ENCODE results near the gene MET.
A peak's percentile ranks its signal among the peaks of the same experiment; 100 is the strongest.
"Not testable (repeated sequence)": the region's sequence is repeated elsewhere in the genome, so short reads cannot be mapped to it uniquely, and the experiment has no call there.

MET gene
- long read RNA-seq, donor 1, full-length matches to known transcripts: 3 of 3 reads
- long read RNA-seq, donor 1, partial matches to known transcripts: 0 of 3 reads
- long read RNA-seq, donor 1, other reads (novel, unspliced or antisense): 0 of 3 reads
- long read RNA-seq, donor 2, partial matches to known transcripts: 7 of 9 reads
- long read RNA-seq, donor 2, other reads (novel, unspliced or antisense): 0 of 9 reads
- long read RNA-seq, donor 3, full-length matches to known transcripts: 1 of 11 reads
- long read RNA-seq, donor 3, partial matches to known transcripts: 10 of 11 reads
- long read RNA-seq, donor 3, other reads (novel, unspliced or antisense): 0 of 11 reads
- long read RNA-seq, donor 4, partial matches to known transcripts: 18 of 19 reads
- long read RNA-seq, donor 4, other reads (novel, unspliced or antisense): 0 of 19 reads
- long read RNA-seq, donor 5: 0 reads
- long read RNA-seq, donor 6, partial matches to known transcripts: 43 of 43 reads
- long read RNA-seq, donor 6, other reads (novel, unspliced or antisense): 0 of 43 reads
- long read RNA-seq, donor 7, partial matches to known transcripts: 38 of 39 reads
- long read RNA-seq, donor 7, other reads (novel, unspliced or antisense): 0 of 39 reads
- long read RNA-seq, donor 8, partial matches to known transcripts: 5 of 5 reads
- long read RNA-seq, donor 8, other reads (novel, unspliced or antisense): 0 of 5 reads

DNA sequence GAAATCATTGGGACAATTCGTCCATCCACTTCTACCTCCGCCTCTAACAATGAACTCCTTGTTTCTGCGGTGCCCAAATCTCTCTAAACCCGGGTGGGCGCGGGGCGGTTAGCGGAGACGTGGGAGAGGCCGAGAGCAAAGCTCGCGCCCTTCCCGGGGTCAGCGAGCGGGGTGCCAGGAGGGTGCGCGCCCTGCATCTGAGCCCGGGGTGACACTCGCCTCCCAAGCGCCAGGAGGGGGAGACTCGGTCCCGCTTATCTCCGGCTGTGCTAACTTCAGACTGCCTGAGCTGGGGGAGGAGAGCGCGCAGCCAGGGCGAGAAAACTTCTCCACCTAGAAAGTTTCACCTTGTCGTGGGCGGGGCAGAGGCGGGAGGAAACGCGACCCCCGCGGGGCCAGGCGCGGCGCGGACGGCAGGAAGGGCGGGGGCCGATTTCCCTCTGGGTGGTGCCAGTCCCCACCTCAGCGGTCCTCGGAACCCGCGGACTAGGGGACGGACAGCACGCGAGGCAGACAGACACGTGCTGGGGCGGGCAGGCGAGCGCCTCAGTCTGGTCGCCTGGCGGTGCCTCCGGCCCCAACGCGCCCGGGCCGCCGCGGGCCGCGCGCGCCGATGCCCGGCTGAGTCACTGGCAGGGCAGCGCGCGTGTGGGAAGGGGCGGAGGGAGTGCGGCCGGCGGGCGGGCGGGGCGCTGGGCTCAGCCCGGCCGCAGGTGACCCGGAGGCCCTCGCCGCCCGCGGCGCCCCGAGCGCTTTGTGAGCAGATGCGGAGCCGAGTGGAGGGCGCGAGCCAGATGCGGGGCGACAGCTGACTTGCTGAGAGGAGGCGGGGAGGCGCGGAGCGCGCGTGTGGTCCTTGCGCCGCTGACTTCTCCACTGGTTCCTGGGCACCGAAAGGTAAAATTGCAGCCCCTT is at the start of gene MET:
TSS of gene MET (plus strand) at position 516 of the 915 bp plus-strand sequence. CDS start 26,889 bp downstream, outside the sequence.
- peak; percentile 86 for DNase-seq

DNA sequence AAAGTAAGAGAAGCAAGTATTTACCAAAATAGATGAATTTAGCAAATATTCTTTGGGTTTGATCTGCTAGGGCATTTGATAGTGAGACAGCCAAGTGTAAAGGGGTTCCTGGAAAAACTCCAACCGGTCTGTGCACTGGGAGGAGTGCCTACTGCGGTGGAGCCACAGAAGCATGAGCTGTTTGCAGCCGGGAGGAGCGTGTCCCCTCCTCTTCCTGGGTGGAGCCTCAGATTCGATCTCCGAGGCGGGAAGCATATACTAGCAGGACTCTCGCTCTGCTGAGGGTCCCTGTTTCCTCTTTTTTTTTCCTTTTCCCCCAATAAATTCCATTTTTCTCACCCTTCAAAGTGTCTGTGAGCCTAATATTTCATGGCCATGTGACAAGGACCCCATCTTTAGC is 45.1 kb upstream of the MET start:
- no peak for DNase-seq

DNA sequence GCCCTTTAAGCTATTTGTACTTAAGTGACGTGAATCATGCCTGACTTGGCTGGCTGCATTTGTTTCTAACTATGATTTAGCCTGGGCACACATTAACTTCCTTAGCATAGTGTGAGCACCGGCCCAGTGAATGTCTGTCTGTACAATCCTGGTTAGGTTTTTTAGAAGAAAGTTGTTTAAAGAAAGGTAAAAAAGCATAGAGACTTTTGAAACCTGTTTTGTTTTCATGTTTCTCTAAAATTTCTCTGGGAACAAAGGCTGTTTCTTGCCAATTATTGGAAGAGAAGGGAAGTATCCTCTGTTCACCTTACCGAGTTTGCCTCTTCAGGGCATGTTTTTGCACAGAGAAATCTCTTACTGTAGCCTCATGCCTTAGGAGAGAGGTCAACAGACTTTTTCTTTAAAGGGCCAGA is 42.9 kb upstream of the MET start:
- peak; percentile 49 for DNase-seq

DNA sequence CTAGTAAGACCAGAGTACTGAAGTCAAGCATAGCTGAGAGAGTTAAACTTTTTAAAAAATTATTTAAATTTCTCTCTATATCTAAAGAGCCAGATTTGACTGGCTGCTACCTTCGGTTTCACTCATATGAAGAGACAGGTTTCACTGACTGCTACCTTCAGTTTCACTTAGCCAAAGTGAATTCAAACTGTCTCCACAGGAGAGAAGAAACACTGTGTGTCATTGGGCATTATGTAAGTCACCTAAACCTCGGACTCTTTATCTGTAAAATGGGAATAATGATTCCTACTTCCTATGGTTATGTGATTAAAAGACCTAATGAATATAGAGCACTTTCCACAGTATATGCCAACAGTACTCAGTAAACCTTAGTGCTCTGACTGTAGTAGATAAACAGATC is 41.6 kb upstream of the MET start:
- DNase-seq: no peak

DNA sequence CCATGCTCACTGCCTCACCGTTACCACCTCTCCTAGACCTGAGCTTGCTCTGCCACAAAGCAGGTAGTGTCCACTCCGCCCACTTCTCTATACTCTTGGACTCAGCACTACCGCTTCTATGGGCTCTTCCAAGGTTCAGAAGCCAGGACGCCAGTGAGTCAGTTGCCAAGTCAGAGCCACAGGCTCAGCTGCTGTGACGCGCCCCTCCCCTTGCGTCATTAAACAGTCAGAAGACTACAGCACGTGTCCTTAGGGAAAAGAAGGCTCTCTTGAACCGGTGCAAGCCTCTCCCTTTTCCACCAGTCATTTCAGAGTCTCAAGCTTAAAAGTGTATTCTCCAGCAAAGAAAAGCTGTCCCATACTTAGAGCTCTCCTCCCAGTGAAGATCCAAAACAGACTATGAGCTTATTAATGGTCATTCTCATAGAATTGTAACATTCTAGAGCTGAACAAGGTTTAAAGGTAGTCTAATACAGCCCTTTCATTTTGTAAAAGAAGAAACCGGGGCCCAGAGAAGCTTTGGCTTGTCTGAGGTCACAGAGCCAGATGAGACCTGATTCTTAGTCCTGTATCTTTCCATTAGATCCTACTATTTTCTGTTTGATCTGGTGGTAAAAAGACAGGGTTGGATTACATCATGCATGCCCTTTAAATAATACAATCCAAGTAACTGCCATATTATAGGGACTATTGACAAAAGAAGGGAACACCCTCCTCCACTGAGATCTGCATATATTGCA is 40.9 kb upstream of the MET start:
- DNase-seq: no peak

DNA sequence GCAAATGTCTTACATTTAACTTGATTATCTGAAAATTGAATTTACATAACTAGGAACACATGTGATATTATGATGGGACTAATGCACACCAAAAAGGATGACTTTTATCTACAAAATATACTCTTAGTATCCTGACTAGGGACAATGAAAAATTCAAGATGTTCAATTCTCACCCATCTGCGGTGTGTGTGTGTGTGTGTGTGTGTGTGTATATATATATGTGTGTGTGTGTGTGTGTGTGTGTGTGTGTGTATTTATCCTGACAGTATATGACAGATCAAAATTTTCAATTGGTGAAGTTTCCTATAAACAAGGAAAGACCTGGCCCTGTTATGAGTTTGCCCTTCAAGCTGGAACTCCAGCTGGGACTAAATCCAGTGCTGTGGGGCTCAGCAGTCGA is 40.3 kb upstream of the MET start:
- no peak for DNase-seq

DNA sequence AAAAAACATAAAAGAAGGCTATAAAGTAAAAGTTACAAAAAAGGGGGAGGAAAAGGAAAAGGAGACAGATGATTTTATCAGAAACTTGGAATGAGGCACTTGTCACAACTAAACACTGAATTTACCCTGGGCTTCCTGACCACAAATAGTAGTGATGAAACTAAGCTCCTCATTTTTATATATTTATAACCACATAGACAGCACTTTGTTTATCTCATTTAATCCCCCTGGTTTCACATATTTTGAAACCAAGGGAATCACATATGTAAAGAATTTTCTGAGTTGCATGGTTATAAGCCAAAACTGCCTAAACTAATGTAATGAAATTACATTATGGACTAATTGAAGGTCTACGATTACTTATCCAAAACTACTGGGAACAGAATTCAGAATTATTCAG is 39.6 kb upstream of the MET start:
- no peak for DNase-seq

DNA sequence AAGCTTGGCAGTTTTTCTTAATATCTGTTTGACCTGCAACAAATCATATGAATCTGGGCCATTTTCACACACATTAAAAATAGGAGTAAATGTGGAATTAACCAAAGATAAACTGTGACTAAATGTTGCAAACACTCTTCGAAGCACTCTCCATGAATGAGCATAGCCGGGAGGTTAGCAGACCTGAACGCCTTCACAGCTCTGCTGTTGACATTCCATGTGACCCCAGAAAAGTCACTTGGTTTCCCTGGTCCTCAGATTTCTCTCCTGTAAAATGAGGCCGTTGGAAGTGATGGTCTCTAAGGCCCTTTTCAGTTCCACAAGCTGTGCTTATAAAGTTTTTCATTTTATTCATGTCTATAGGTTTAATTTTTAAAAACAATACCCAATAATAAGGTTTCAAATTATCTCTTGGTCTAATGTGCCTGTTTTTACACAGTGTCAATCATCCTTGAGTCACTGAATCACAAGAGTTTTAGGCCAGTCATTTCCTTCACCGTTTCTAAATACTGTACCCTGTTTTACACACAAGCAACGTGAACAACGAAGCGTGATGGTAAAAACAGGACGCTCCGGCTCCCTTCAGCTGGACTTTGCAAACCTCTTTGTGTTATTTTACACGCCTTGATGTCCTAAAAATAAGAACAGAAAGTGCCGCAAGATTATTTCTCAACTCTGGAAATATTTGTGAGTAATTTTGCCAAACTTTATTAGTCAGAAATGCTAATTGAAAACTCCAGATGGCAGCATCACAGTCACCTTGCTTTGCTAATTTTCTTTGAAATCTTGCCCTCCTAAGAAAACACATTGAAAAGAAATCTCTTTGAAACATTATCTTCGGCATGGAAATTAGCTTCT is 38.6 kb upstream of the MET start:
- DNase-seq: no peak

DNA sequence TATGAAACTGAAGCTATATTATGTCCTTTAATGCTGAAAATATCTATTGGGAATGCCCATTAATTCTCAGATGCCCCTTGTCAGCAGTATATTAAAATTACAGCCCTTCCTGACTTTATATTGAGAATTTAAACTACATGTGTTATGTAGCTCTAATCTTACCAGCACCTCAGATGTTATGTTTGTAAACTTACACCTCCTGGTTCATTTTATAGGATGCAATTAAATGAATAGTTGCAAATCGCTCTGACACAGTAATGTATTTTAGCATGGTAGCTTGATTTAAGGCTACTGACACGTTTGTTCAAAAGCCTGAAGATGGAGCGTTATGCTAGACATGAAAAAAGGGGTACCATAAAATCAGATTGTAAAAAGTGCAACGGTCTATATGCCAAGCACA is 35.0 kb upstream of the MET start:
- no peak for DNase-seq

DNA sequence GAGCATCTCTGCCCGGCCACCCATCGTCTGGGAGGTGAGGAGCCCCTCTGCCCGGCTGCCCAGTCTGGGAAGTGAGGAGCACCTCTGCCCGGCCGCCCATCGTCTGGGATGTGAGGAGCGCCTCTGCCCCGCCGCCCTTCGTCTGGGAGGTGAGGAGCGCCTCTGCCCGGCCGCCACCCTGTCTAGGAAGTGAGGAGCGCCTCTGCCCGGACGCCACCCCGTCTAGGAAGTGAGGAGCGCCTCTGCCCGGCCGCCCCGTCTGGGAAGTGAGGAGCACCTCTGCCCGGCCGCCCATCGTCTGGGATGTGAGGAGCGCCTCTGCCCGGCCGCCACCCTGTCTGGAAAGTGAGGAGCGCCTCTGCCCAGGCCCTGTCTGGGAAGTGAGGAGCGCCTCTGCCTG is 33.4 kb upstream of the MET start:
- DNase-seq: not testable (repeated sequence)

DNA sequence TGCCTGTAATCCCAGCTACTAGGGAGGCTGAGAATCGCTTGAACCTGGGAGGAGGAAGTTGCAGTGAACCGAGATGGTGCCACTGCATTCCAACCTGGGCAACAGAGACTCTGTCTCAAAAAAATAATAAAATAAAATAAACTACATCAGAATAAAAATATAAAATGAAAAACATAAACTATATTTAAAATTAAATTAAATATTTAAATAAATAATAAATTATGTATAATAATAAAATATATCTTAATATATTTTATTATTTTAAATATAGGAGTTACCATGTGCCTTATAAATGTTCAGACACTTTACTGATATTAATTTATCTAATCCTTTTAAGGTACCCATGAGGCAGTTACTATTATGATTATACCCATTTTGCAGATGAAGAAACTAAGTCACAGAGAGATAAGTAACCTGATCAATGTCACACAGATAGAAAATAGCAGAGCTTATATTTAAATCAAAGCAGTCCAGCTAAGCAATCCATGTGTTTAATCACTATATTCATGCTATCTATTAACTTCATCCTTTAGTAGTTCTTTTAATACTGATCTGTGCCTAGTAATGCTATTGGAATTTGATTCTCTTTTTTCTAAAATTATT is 30.3 kb upstream of the MET start:
- DNase-seq: no peak

DNA sequence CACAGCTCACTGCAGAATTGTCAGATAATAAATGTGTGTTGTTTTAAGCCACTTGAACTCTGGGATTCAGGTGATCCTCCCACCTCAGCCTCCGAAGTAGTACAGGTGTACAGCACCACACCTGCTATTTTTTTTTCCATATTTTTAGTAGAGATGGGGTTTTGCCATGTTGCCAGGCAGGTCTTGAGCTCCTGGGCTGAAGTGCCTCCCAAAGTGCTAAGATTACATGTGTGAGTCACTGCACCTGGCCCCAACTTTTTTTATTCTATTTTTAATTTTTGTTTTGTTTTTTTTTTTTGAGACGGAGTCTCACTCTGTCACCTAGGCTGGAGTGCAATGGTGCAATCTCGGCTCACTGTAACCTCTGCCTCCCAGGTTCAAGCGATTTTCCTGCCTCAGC is 28.8 kb upstream of the MET start:
- DNase-seq: not testable (repeated sequence)

DNA sequence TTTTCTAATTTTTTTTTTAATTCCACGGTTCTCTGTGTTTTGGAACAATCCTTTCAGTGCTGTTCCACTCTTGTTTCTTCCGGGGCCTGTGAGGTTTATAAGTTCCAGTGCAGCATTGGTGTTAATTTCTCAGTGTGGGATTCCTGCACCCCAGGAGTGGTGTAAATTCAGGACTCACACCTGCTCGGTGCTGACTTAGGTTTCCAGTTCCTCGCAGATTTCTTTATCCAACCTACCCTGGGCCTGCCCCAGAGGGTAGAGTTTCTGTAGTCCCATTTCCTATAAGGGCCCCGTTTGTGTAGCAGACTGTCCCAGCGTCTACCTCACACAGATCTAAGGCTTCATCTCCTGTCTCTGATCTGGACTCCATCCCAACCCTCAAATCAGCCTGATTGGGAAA is 27.4 kb upstream of the MET start:
- no peak for DNase-seq

DNA sequence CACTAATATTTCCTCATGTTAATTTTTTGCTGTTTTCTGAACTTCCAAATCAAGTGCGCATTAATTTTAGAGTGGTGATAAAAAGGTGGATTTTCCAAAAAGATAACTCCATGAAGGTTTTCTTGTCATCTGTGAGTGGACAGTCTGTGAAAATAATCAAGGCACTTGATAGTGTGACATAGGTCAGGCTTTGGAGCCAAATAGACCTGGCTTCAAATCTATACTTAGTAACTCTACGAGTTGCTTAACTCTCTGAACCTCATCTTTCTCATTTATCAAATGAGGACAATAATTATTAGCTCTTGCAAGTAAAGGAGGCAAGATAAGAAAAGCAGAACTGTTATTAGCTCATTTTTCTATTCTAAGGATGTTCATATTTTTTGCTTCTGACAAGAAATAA is 24.7 kb upstream of the MET start:
- DNase-seq: no peak

DNA sequence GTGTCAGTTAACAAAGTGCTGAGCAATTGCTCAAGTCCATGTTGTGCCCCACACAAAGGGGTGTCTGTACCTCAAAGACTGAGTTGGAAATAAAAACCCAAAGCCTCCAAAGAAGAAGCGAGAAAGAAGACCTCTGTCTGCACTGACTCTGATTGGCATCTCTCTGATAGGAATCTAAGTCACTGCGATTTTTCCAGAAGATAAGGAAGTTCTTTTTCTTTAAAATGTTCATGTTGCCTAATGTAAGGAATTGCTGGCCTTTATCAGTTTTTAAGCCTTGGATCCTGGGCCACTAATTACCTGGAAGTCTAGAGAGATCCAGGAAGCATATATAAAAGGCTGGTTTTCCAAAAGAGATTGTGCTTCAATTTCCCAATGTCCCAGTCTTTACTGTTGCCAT is 24.1 kb upstream of the MET start:
- DNase-seq: no peak

DNA sequence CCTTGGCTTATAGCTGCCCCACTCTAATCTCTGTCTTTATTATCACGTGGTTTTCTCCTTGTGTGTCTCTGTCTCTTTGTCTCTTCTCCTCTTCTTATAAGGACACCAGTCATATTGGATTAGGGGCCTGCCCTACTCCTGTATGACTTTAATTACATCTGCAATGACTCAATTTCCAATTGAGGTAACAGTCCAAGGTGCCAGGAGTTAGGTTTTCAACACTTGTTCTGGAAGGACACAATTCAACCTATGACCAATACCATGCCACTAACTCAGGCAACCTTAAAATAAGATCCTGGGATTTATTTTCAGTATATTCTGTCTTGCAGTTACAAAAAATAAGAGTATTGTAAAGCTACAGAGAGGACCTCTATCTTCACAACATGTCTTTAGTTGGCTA is 21.6 kb upstream of the MET start:
- no peak for DNase-seq

DNA sequence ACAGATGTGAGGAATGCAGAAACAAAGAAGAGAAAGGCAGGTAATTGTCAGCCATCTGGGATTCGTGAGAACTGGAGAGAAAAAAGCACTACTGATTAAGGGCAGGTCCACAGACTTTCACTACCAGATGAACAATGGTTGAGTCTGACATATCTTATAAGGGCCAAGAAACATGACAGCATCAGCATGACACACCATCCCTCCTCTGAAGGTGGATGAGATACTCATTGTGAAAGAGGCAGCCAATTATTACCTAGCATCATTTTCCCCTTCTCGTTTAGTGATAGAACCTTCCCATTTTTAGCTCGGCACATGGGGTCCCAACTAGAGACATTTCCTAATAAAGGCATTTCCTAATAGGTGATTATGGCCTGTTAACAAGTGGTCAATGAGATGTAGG is 19.2 kb upstream of the MET start:
- no peak for DNase-seq

DNA sequence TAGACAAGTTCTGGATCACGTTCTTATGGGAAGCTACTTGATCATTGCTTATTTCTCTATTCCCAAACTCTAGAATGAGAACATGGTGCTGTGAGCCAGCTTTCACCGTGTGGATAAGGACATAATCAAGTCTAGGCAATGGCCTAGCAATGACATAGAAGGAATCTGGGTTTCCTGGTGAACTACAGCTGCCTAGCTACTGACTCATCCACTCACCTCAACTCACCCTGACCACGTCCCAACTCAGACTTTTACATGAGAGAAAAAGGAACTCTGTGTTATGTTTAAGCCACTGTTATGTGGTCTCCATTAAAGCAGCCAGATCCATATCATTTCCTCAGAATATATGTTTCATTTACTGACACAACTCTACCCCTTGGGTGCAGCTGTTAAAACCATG is 18.8 kb upstream of the MET start:
- no peak for DNase-seq

DNA sequence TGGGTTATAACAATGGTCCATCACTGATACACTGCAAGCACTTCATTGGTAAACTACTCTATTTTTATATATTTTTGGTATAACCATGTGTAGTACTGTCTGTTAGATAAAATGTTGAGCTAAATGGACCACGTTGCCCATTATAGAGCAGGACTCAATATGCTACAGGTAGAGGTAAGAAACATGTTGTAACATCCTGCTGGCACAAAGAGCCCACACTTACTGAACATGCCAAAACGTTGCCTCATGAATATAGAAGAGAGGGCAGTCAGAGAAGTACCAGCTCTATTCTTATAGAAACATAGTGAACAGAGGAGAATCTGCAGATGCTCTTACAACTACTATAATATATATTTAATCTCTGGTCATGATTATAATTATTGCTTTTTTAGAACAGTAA is 18.4 kb upstream of the MET start:
- DNase-seq: no peak

DNA sequence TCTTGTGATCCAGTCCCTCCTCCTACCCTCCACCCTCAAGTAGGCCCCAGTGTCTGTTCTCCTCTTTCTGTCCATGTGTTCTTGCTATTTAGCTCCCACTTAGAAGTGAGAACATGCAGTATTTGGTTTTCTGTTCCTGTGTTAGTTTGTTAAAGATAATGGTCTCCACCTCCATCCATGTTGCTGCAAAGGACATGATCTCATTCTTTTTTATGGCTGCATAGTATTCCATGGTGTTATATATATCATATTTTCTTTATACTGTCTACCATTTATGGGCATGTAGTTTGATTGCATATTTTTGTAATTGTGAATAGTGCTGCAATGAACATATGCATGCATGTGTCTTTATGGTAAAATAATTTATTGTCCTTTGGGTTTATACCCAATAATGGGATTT is 12.7 kb upstream of the MET start:
- DNase-seq: not testable (repeated sequence)

DNA sequence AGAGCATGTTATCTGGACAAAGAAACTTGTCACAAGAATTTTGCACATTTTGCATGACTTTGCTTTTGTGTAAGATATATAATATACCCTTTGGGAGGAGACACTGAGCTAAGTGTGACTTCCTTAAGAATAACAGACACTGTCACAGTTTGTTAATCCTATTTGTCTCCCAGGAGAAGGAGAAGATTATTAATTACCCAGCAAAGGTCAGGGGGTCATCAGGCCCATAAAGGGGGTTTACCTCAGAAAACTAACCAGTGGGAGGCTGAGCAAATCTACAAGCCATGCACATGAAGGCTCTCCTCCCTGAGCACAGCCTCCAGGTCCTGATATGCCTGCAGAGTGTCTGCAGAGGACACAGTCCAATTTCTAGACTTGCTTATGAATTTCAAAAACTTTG is 10.1 kb upstream of the MET start:
- peak; percentile 27 for DNase-seq
